Kidney epithelial cell (primary cell): ENCODE data around the gene PCDHGB2. TPM values are rescaled to one million over a fixed set of nuclear protein-coding genes. Genes with fewer than 3 reads are reported as not detected.
"Not testable (repeated sequence)": the region's sequence is repeated elsewhere in the genome, so short reads cannot be mapped to it uniquely, and the experiment has no call there.

ENCODE experiments used
- DNase-seq: peaks from one replicate; pipeline ENCODE4 v3.0.0-alpha.2; 2010; ENCODE audit warnings: low read depth
- H3K27me3 ChIP-seq: 2 replicates; pipeline ENCODE4 v1.6.0; 2011; ENCODE audit warnings: low read length; ENCODE audit not compliant: control insufficient read depth, insufficient read depth
- H3K36me3 ChIP-seq: 2 replicates; pipeline ENCODE4 v1.5.1; 2011; ENCODE audit warnings: low read length; ENCODE audit not compliant: control insufficient read depth, insufficient read depth
- H3K4me3 ChIP-seq: 2 replicates; pipeline ENCODE4 v1.5.1; 2011; ENCODE audit warnings: low read depth, mild to moderate bottlenecking, control low read depth, low read length
- CTCF ChIP-seq: IDR thresholded peaks from 2 replicates; pipeline ENCODE4 v1.5.1; 2011; ENCODE audit warnings: mild to moderate bottlenecking, moderate library complexity, low read length, control low read depth, inconsistent platforms; ENCODE audit not compliant: insufficient read depth, poor library complexity, severe bottlenecking
- total RNA-seq: library from RNA; depleted of rRNA; stranded (reverse); fragments of >200 nt; gene quantifications from 2 replicates; pipeline ENCODE4 v1.2.3, GENCODE V29; 2015

PCDHGB2 gene
- total RNA-seq, 1 donor from 2014 or later = 1.2 TPM

GRCh38 chr5:141383345-141383744 lies 23.6 kb downstream of the PCDHGB2 start:
- Histone ChIP-seq H3K27me3 (peaks cover 9% of the 10 kb centered on the region), H3K36me3 (no peaks in the 10 kb centered on the region), H3K4me3 (no peak overlapping the region)
- DNase-seq = no peak
- no peak for TF ChIP-seq CTCF

- Histone ChIP-seq H3K27me3 (peaks cover 16% of the 10 kb centered on the region), H3K36me3 (no peaks in the 10 kb centered on the region), H3K4me3 (no peak overlapping the region)
- DNase-seq = no peak
- no peak for TF ChIP-seq CTCF
These were observed 24.9 kb downstream of the PCDHGB2 start for GRCh38 chr5:141384471-141385267.

GRCh38 chr5:141387557-141388311 lies 27.9 kb downstream of the PCDHGB2 start, which contains the start of gene PCDHGB4:
TSS of gene PCDHGB4 (plus strand) at chr5:141387698. CDS start at chr5:141387885, 187 bp downstream.
- peak; percentile 40 for TF ChIP-seq CTCF
- not testable (repeated sequence) for H3K36me3 ChIP-seq, DNase-seq
- H3K27me3 ChIP-seq = peaks cover 15% of the 10 kb centered on the region
- H3K4me3 ChIP-seq = peak within 1 kb of the TSS; percentile 21

GRCh38 chr5:141388661-141389060 lies 28.9 kb downstream of the PCDHGB2 start:
- Histone ChIP-seq H3K36me3 (no peaks in the 10 kb centered on the region), H3K27me3 (peaks cover 15% of the 10 kb centered on the region), H3K4me3 (no peak overlapping the region)
- DNase-seq = no peak
- TF ChIP-seq CTCF = no peak

GRCh38 chr5:141389153-141390042 lies 29.6 kb downstream of the PCDHGB2 start:
- no peak for TF ChIP-seq CTCF
- H3K4me3 ChIP-seq = no peak overlapping the region
- peaks cover 15% of the 10 kb centered on the region for H3K27me3 ChIP-seq
- H3K36me3 ChIP-seq = no peaks in the 10 kb centered on the region
- no peak for DNase-seq
